Measurements from ENCODE around the gene EEF1B2.
"Not testable (repeated sequence)": the region's sequence is repeated elsewhere in the genome, so short reads cannot be mapped to it uniquely, and the experiment has no call there.

The EEF1B2 gene

DNA sequence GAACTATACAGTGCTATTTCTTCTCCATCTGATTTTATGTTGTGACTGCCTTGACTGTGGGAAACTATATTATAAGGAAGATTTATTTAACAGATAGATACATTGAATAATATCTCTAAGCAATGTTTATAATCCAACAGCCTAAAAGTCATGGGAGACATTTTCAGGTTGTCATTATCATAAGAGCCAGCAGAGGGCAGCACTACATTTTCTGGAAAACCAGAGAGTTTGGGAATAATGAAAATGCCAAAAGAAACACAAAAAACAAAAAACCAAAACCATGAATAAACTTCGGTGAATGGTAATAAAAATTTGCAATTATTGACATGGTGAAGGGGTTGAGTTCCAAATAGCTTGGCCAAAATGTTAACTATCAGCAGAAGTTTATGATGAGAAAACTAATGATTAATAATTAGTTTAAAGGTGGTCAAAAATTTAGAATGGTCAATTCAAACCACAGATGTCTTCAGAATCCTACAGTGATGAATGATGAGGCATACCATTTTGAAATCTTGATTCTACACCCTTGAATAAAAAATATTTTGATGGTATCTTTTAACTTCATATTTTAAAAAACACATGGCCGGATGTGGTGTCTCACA lies 4.7 kb downstream of the EEF1B2 start:
- no peak for DNase-seq (ENCODE audit: low read depth)

DNA sequence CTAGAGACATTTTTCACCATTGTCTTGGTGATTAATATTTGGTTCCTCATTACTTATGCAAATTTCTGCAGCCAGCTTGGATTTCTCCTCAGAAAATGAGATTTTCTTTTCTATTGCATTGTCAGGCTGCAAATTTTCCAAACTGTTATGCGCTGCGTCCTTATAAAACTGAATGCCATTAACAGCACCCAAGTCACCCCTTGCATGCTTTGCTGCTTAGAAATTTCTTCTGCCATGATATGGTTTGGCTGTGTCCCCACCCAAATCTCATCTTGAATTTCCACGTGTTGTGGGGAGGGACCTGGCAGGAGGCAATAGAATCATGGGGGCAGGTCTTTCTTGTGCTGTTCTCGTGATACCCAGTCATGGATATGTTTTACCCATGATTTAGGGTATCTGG lies 8.5 kb downstream of the EEF1B2 start:
- not testable (repeated sequence) for DNase-seq (ENCODE audit: low read depth)

GRCh38 chr2:206171624-206172397 lies 12.1 kb downstream of the EEF1B2 start:
- DNase-seq (ENCODE audit: low read depth), result not testable (repeated sequence)

DNA sequence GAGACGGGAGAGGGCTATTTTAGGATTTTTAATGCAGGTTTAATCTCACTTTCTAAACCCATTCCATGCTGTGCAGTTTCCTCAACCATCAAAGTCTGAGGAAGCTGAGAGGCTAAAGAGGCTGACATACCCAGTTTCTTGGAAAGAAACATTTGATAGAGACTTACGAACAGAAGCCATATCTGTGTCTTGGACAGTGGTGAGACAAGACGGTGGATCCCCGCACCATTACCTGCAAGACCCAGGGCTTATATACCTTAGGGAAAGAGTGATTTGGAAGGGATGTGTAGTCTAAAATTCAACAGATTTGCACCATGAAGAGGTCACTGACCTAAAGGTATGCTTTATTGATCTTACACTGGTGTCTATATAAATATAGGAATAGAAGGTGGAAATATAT lies 13.5 kb downstream of the EEF1B2 start:
- no peak for DNase-seq (ENCODE audit: low read depth)

DNA sequence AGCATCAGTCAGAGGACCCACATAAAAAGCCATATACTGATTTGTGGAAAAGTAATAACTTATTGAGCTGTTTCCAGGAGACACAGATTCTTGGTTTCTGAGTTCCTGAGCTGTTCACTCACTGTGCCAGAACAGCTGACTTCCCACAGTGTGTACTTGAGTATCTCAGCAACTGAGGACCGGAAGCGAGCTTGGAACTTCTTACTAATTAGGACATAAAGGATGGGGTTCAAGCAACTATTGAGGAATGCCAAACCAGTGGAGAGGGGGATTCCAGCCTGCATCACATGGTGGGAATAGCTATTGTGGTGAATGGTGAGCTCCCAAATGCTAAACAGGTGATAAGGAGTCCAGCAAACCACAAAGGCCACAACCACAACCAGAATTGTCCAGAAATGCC lies 16.4 kb downstream of the EEF1B2 start:
- no peak for DNase-seq (ENCODE audit: low read depth)

GRCh38 chr2:206176901-206177300 lies 17.2 kb downstream of the EEF1B2 start:
- DNase-seq (ENCODE audit: low read depth), result no peak

DNA sequence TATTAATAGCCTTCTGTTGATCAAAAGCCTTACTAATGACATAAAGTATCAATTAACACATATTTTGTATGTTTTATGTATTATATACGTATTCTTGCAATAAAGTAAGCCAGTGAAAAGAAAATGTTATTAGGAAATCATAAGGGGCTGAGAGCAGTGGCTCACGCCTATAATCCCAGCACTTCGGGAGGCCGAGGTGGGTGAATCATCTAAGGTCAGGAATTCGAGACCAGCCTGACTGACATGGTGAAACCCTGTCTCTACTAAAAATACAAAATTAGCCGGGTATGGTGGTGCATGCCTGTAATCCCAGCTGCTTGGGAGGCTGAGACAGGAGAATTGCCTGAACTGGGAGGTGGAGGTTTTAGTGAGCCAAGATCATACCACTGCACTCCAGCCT lies 21.8 kb downstream of the EEF1B2 start:
- DNase-seq (ENCODE audit: low read depth), result not testable (repeated sequence)

DNA sequence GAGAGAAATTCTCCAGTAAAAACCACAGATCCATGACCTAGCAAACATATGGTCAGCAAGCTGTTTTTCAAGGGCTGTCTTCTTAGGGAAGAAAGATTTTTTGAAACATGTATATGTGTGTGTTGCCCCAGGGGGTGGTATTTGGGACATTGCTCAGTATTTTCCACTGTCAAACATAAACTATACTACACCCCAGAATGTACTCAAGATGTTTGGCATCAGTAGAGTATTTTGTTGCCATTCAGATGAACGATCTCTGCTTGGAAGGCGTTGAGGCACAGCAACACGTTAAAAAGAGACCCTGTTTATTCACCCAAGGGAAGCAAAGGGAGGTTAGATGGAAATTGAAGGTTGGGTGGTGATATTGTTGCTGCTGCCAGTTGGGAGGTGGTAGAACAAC lies 30.0 kb downstream of the EEF1B2 start:
- DNase-seq (ENCODE audit: low read depth), result no peak

GRCh38 chr2:206190111-206190510 lies 30.4 kb downstream of the EEF1B2 start:
- DNase-seq (ENCODE audit: low read depth), result no peak

GRCh38 chr2:206190689-206191088 lies 31.0 kb downstream of the EEF1B2 start:
- DNase-seq (ENCODE audit: low read depth), result no peak

- no peak for DNase-seq (ENCODE audit: low read depth)
These were observed 32.5 kb downstream of the EEF1B2 start for GRCh38 chr2:206192157-206192556.

DNA sequence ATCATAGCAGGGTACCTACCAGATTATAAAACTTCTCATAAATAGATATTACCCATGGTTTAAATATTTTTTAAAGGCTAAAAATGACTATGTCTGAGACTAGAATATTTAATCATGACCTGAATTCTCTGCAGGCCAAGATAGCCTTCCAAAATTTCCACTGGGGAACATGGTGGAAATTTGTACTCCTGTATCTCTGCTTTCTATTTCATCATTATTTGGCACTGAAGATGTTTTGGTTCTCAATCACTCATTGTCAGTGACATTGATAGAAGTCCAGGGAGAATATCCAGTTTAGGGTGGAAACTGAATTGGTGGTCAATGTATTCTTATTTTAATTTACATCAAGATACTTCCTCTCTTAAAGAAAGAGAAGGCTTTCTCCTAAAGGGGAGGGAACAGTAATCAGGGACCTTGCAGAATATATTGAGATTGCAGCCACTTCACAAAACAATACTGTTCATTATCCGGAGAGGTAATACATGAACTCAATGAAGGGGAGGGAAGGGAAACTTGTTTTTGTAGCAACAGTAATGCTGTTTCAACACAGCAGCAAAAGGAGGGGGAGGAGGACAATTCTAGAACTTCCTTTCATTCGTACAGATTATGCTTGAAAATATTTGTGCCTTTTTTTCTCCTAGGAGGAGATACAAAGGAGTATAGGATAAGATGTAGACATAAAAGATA lies 34.1 kb downstream of the EEF1B2 start:
- DNase-seq (ENCODE audit: low read depth), result no peak

- no peak for DNase-seq (ENCODE audit: low read depth)
These were observed 39.0 kb downstream of the EEF1B2 start for GRCh38 chr2:206198677-206199076.

DNA sequence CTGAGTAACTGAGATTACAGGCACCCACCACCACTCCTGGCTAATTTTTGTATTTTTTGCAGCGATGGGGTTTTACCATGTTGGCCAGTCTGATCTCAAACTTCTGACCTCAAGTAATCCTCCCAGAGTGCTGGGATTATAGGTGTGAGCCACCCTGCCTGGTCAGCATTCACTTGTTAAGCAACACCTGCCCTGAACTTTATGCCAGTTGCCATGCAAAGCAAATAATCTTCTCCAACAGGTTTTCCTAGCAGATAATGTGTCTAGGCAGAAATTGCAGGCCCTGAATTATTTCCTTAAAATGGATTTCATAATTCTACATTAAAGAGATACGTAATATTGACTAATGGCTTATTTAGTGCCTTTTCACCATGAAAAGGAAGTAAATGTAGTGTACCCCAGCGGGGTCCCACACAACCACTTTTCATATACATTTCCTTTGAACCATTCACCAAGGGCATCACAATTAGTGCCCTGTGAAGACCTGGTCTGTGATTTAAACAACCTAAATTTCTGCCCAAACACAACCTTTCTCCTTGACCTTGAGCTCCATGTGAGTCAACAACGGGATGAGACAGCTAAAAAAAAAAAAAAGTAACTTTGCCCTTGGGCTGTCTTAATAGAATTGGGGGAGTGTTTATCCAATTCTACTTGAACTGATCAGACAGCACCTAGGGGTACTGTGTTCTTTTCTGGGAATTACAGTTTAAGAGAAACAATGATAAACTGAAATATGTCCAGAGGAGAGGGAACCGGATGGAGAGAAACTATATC lies 41.6 kb downstream of the EEF1B2 start:
- no peak for DNase-seq (ENCODE audit: low read depth)

GRCh38 chr2:206202446-206202845 lies 42.8 kb downstream of the EEF1B2 start:
- no peak for DNase-seq (ENCODE audit: low read depth)

- DNase-seq (ENCODE audit: low read depth), result no peak
These were observed 43.6 kb downstream of the EEF1B2 start for GRCh38 chr2:206203331-206203730.

GRCh38 chr2:206204710-206205109 lies 45.0 kb downstream of the EEF1B2 start:
- DNase-seq (ENCODE audit: low read depth), result no peak

DNA sequence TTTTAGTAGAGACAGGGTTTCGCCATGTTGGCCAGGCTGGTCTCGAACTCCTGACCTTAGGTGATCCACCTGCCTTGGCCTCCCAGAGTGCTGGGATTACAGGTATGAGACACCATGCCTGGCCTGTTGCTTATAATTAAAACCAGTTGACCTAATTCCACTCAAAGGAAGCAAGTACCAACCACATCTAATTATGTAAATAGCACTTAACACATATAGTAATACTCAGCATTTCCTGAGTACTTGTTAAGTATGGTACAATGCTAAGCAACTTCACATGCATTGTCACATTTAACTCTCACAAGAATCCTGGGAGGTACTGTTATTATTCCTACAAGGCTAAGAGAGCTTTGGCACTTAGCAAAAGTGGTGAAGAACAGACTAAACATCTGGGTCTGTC lies 47.6 kb downstream of the EEF1B2 start:
- not testable (repeated sequence) for DNase-seq (ENCODE audit: low read depth)

- no peak for DNase-seq (ENCODE audit: low read depth)
These were observed 49.2 kb downstream of the EEF1B2 start for GRCh38 chr2:206208900-206209299.

DNA sequence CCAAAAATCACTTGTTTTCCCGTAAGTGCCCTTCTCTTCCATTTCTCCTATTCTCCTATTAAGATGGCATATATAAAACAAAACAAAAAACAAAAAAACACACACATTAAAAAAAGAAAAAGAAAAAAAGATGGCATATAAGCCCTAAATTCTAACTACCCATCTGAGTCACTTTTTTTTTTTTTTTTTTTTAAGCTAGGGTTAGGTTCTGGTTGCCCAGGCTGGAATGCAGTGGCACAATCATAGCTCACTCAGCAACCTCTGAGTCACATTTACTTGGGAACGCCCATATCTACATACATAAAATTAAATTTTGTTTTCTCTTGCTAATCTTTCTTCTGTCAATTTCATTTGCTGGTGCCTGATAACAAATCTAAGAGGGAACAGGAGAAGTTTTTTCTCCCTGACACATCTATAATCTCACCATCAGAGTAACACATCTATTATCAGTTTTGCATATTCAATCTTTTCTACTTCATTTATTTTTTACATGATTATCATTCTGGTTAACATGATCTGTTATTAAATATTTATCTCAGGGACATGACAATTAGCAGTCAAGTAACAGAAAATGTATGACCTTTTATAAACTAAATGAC lies 52.1 kb downstream of the EEF1B2 start:
- DNase-seq (ENCODE audit: low read depth), result no peak

Data from non-pigmented ciliary epithelial cell (primary cell).